HG02973 (cell line): Measurements from ENCODE around the gene WNT4.

Source experiments
- ATAC-seq: cut with Tn5 transposase; IDR thresholded peaks from one replicate; pipeline ENCODE4 v1.9.1; 2021; ENCODE audit warnings: moderate library complexity; ENCODE audit not compliant: unreplicated experiment

WNT4 gene

GRCh38 chr1:22164841-22165808 lies 22.2 kb upstream of the WNT4 start:
- no peak for ATAC-seq

GRCh38 chr1:22163564-22163963 lies 20.7 kb upstream of the WNT4 start:
- ATAC-seq, result no peak

GRCh38 chr1:22163137-22163536 lies 20.2 kb upstream of the WNT4 start:
- no peak for ATAC-seq

- no peak for ATAC-seq
These were observed 17.0 kb upstream of the WNT4 start for GRCh38 chr1:22159891-22160290.

- ATAC-seq, result no peak
These were observed 15.8 kb upstream of the WNT4 start for GRCh38 chr1:22158654-22159053.

GRCh38 chr1:22157359-22157966 lies 14.6 kb upstream of the WNT4 start:
- ATAC-seq, result no peak

GRCh38 chr1:22155517-22155916 lies 12.6 kb upstream of the WNT4 start:
- no peak for ATAC-seq

GRCh38 chr1:22154626-22155025 lies 11.7 kb upstream of the WNT4 start:
- no peak for ATAC-seq

- ATAC-seq, result no peak
These were observed 11.0 kb upstream of the WNT4 start for GRCh38 chr1:22153660-22154437.

GRCh38 chr1:22150923-22151322 lies 8.0 kb upstream of the WNT4 start:
- no peak for ATAC-seq

- no peak for ATAC-seq
These were observed 407 bp downstream of the WNT4 start for GRCh38 chr1:22142315-22143064.

- ATAC-seq, result no peak
These were observed 1.2 kb downstream of the WNT4 start for GRCh38 chr1:22141554-22142314.

- no peak for ATAC-seq
These were observed 2.2 kb downstream of the WNT4 start for GRCh38 chr1:22140694-22141093.

- no peak for ATAC-seq
These were observed 3.1 kb downstream of the WNT4 start for GRCh38 chr1:22139817-22140216.

- no peak for ATAC-seq
These were observed 3.8 kb downstream of the WNT4 start for GRCh38 chr1:22139066-22139594.

- ATAC-seq, result no peak
These were observed 5.7 kb downstream of the WNT4 start for GRCh38 chr1:22137004-22137720.

- ATAC-seq, result no peak
These were observed 9.0 kb downstream of the WNT4 start for GRCh38 chr1:22133931-22134324.

GRCh38 chr1:22133247-22133930 lies 9.5 kb downstream of the WNT4 start:
- ATAC-seq, result no peak
